HG02938 (cell line): ENCODE results near the gene UBR4.

Experiments used
- ATAC-seq: cut with Tn5 transposase; IDR thresholded peaks from one replicate; pipeline ENCODE4 v1.9.1; 2021; ENCODE audit warnings: mild to moderate bottlenecking, moderate library complexity; ENCODE audit not compliant: unreplicated experiment

UBR4 gene

GRCh38 chr1:19149736-19150135, 60.3 kb downstream of the UBR4 start:
- no peak for ATAC-seq

DNA sequence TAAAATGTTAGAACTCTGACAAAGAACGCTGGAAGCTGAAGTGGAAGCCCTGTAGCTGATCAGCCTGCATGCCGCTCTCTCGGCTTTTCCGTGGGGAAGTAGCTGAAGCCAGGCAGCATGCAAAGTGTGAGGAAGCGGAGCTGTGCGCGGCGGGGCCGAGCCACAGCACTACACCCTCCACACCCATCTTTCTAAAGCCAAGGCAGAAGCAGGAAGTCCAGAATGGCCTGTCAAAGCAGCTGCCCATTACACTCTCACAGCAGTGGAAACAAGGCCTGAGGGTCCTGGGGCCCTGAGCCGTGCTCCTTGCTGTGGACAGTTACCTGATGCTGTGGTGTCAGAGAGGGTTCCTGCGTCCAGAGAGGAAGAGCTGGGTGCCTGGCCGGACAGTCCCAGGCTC, 69.6 kb downstream of the UBR4 start:
- ATAC-seq: no peak

DNA sequence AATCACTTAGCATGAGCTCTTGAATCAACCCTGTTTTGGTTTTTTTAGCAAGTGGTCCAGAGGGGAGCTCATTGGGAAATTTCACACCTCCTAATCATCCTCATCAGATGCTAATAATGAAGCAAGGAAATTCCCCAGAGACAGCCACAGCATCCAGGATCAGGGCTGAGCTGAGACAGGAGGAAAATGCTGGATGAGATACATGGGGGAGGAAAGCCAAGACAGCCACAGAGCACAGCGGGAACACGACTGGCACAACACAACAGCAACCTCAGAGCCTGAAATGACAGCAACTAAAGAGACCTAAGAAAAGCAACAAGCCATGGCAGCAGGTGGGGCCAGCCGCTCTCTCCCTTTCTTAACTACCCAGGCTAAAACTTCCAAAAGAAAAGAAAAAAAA, 70.4 kb downstream of the UBR4 start:
- ATAC-seq: no peak

DNA sequence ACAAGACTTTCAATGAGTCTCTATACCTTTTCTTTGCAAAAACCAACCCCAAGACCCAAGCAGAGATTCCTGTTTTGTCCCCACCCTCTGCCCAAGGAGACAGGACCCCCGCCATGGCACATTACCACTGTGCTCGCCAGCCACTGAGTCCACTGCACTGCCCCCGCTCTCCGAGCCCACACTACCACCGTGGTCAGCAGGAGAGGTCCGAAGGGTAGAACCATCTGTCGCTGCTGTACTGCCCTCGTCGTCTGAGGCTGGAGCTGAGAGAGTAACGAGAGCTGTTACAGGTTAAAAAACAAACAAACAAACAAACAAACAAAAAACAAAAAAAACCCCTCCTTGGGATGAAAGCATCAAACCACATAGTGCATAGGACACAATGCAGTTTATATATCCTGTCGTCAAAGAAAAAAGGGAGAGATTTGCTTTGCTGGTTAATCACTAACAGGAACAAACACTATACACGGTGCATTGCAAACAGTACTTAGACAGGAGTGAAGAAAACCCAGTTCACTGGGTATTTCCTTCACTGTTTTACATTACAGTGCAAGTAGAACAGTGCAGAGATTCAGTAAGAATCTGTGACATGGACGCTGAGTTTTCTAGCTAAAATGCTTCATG, 71.0 kb downstream of the UBR4 start:
- ATAC-seq: no peak

DNA sequence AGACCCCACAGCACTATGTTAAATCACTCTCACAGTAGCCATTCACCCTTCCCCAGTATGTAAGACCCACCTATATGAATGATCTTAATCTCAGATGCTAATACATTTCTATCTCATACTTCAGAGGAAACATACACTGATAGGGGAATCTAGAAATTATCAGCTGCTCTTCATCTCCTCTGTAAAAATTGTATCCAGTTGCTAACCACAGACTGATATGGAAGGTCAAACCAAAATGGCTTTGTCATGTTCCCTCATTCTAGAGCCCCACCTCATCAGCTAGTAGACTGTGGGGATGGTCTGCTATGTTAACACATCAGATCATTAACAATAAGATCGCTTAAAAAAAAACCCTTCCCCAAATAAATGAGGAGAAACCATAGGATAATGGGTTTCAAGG, 71.7 kb downstream of the UBR4 start:
- no peak for ATAC-seq

GRCh38 chr1:19137158-19137557, 72.9 kb downstream of the UBR4 start:
- ATAC-seq: no peak

DNA sequence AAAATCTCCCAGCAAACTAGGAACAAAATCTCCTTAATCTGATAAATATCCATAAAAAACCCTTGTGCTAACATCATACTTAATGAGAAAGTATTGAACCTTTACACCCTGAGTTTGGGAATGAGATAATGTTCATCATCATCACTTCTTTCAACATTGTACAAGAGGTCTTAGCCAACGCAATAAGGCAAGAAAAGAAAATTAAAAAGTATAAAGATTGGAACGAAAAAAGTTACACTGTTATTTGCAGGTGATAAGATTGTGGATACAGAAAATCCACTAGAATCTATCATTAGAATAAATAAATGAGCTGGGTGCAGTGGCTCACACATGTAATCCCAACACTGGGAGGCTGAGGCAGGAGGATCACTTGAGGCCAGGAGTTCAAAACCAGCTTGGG, 76.7 kb downstream of the UBR4 start:
- ATAC-seq: no peak

- ATAC-seq: no peak
Measured at GRCh38 chr1:19130468-19130867, 79.6 kb downstream of the UBR4 start.

DNA sequence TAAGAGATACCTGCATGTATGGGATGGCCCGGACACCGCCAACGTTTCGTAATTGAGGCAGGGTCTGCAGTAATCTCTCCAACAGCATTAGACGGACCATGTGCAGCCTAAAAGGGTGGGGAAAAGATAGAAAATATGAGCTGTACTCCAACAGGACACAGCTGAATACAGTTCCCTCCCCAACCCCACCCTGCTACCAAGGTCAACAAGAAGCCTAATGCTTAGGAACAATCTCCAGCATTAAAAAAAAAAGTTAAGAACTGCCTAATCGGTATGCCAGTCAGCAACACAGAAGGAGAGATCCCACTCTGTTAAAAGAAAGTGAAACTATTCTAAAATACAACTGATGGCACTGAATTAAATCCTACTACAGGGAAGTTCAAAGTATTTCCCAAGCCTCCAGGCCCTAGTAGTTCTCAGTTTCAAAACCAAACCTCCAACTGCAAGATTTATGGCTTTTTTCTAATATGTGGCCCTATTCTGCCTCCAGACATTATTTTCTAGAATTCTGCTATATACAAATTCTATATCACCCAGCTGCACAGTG, 81.0 kb downstream of the UBR4 start:
- ATAC-seq: no peak

- no peak for ATAC-seq
Measured at GRCh38 chr1:19124273-19124672, 85.8 kb downstream of the UBR4 start.

- no peak for ATAC-seq
Measured at GRCh38 chr1:19123837-19124236, 86.2 kb downstream of the UBR4 start.

DNA sequence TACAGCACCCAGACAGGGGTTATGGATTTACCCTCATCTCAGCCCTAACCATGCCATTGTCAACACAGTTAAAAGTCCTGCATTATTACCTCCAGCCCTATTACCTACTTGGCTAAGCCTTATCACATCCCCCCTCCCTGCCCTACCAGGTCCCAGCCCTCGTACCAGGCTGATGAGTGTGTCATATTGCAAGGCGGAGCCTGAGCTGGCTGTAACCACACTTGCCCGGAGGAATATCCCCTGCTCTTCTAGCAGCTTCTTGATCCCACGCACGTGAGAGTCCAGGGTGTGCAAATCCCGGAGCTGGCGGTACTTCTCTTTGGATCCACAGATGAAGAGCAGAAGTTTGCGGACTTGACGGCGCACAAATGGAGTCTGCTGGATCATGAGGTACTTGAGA, 87.4 kb downstream of the UBR4 start:
- no peak for ATAC-seq

- ATAC-seq: no peak
Measured at GRCh38 chr1:19121192-19121591, 88.9 kb downstream of the UBR4 start.

DNA sequence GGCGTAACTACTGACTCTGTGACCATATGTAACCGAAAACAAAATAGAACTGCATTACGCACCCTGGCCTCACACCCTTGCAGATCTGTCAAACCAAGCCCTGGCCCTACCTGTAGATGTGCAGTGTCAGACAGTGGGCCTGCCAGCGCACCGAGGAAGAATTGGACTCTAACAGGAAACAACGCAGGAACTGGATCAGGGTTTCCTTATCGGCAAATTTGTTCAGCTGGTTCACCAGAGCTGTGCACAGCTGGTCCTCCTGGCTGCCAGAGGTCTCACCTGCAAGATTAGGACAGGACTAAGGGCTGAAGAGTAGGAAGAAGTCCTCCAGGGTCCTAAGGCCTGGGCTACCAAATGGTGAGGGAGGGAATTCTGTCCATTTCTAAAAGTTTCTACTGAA, 90.0 kb downstream of the UBR4 start:
- ATAC-seq: no peak

DNA sequence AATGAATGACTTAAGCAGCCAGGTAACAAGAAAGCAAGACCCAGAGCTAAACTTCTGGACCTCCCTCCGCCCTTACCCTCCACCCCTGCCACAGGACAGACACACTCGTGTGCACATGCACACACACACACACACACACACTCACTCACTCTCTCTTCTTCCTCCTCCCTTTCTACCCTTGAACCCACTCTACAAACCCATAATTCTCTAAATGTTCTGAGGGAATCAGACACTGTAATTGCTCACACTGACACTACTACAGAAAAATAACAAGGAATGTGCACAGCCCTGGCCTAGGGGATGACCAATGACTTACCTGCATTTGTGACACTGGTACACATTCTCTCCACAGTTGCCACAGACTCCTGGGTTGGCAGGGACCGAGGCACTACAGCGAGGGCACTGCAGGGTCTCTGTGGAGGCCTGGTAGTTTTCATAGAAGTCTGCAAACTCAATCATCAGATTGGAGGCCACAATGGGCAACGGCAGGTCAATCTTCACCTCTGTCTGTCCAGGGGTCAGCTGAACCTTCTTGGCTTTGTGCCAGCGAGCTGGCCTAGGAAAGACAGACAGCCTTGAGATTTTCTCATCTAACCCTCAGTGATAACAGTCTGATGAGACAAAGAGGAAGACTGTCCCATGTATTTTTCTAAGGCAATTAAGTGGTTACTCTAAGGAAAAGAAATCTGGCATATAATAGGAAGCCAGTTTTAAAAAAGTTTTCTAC, 94.8 kb downstream of the UBR4 start:
- ATAC-seq: no peak

DNA sequence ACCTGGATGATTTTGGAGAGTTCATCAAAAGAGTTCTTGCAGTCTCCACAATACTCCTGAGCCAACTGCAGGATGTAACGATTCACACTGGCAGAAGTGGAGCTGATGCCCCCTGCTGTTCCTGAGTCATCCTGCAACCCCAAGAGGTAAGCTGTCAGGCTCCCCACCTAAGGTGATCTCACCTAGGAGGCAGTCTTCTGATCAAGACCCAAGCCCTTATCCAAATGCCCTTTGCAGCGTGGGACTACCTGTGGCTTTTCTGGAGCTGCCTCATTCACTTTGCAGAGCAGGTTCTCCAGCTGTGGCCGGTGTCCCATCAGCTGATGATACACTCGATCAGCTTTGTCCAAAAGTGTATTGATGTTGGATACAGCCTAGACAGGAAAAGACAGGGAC, 96.4 kb downstream of the UBR4 start:
- no peak for ATAC-seq

DNA sequence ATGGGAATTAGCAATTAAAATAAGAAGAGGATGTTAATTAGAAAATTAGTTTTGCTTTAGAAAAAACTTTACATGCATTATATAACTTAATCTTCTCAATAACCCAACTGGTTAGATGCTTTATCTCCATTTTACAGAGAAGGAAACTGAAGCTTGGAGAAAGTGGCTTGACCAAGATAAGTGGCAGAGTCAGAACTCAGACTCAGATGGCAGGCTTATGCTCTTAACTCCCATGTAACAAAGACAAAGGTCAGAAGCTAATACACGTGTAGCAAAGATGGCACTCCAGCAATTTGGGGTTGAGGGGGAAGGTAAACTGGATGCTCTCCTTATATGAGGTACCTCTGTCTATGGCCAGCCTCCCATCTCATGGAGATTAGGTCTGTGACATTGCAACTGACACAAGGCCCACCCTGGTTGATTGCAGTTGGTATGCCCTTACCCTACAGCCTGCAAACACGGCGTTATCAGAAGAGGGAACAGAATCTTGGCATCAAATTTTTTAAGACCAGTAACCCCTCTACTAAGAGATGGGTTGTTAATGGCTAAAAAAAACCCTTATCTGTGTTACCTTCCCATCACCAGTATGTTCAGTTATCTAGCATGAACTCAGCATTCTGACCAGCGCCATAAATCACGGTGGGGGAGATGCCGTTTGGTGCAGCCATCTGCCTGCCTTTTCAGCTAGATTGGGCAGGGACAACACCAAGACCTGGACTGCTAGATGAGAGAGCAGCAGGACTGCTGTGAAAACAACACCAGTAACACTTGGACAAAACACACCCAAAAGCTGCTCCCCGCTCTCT, 97.0 kb downstream of the UBR4 start:
- no peak for ATAC-seq

- ATAC-seq: no peak
Measured at GRCh38 chr1:19110257-19110927, 99.7 kb downstream of the UBR4 start.

DNA sequence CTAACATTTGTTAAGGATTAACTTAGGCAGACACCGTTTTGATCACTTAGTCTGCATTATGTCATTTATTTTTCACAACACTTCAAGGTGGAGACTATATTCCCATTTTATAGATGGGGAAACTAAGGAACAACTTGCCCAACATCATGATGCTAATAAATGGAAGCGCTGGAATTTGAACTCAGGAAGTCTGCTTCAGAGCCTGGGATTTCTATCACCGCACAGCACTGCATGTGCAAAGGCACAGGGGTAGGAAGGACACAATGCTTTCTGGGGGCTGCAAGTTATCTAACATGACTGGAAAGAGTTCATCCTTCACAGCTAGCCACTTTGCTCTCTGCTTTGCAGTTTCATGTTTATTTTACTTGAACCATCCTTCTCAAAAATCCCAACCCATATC, 100.5 kb downstream of the UBR4 start:
- no peak for ATAC-seq

GRCh38 chr1:19101244-19101643, 108.8 kb downstream of the UBR4 start:
- ATAC-seq: no peak

GRCh38 chr1:19100028-19100427, 110.0 kb downstream of the UBR4 start:
- ATAC-seq: no peak
